Measurements from ENCODE around the gene TRIM58. TPM values are rescaled to one million over a fixed set of nuclear protein-coding genes. Genes with fewer than 3 reads are reported as not detected.

TRIM58 gene
- 1 to 10 TPM; 2.6 to 8.6 TPM for total RNA-seq

- no peak for TF ChIP-seq CTCF (IDR thresholded peaks at IDR 0.05)
- Histone ChIP-seq H3K36me3 (no peaks in the 10 kb centered on the region), H3K9me3 (no peaks in the 10 kb centered on the region), H3K4me3 (peak within 1 kb of the TSS; percentile 42 to 59), H3K27ac (peak within 1 kb of the TSS in 1 of 2 donors; percentile 69), H3K27me3 (peaks cover 0 to 9% of the 10 kb centered on the region in 2 donors), H3K4me1 (no peaks in the 10 kb centered on the region)
- peak; percentile 73 for DNase-seq (ENCODE audit: low spot score)
These were observed at the start of gene TRIM58 for GRCh38 chr1:247857069-247857984. Gene TRIM58, plus strand, starts transcription at chr1:247857187. Its CDS starts 60 bp downstream, at chr1:247857247.

- TF ChIP-seq CTCF (IDR thresholded peaks at IDR 0.05) = no peak
- H3K4me1 ChIP-seq = no peaks in the 10 kb centered on the region
- H3K9me3 ChIP-seq = no peaks in the 10 kb centered on the region
- no peaks in the 10 kb centered on the region for H3K36me3 ChIP-seq
- no peak for DNase-seq (ENCODE audit: low spot score)
- no peaks in the 10 kb centered on the region for H3K27me3 ChIP-seq
- H3K4me3 ChIP-seq = no peak overlapping the region
- H3K27ac ChIP-seq = no peak overlapping the region
These were observed 44.4 kb upstream of the TRIM58 start for GRCh38 chr1:247812637-247813036.

GRCh38 chr1:247822060-247822459 lies 34.9 kb upstream of the TRIM58 start:
- no peak for TF ChIP-seq CTCF (IDR thresholded peaks at IDR 0.05)
- DNase-seq (ENCODE audit: low spot score) = no peak
- Histone ChIP-seq H3K4me3 (no peak overlapping the region), H3K4me1 (no peaks in the 10 kb centered on the region), H3K9me3 (no peaks in the 10 kb centered on the region), H3K27ac (no peak overlapping the region), H3K27me3 (no peaks in the 10 kb centered on the region), H3K36me3 (no peaks in the 10 kb centered on the region)

- no peaks in the 10 kb centered on the region for H3K4me1 ChIP-seq
- no peak within 1 kb of the TSS for H3K4me3 ChIP-seq
- no peak for DNase-seq (ENCODE audit: low spot score)
- no peak within 1 kb of the TSS for H3K27ac ChIP-seq
- no peak for TF ChIP-seq CTCF (IDR thresholded peaks at IDR 0.05)
- H3K36me3 ChIP-seq = no peaks in the 10 kb centered on the region
- H3K9me3 ChIP-seq = no peaks in the 10 kb centered on the region
- no peaks in the 10 kb centered on the region for H3K27me3 ChIP-seq
These were observed 33.0 kb upstream of the TRIM58 start, which contains the start of gene OR14A16 for GRCh38 chr1:247824023-247824422. Gene OR14A16, minus strand, starts transcription at chr1:247824119. Its CDS starts 8,390 bp downstream, at chr1:247815729.

GRCh38 chr1:247825362-247825761 lies 31.6 kb upstream of the TRIM58 start:
- no peaks in the 10 kb centered on the region for H3K9me3 ChIP-seq
- no peak overlapping the region for H3K27ac ChIP-seq
- DNase-seq (ENCODE audit: low spot score) = no peak
- no peaks in the 10 kb centered on the region for H3K36me3 ChIP-seq
- no peaks in the 10 kb centered on the region for H3K27me3 ChIP-seq
- H3K4me3 ChIP-seq = no peak overlapping the region
- no peak for TF ChIP-seq CTCF (IDR thresholded peaks at IDR 0.05)
- no peaks in the 10 kb centered on the region for H3K4me1 ChIP-seq

Measured in right atrium auricular region (tissue), 2 donors.